Activated CD8-positive, alpha-beta memory T cell treated with anti-CD3 and anti-CD28 coated beads for 36 hours (primary cell): ENCODE results near the gene CYP26B1. TPM values are rescaled to one million over a fixed set of nuclear protein-coding genes. Genes with fewer than 3 reads are reported as not detected.
"Not testable (repeated sequence)": the region's sequence is repeated elsewhere in the genome, so short reads cannot be mapped to it uniquely, and the experiment has no call there.

Source experiments
- CTCF ChIA-PET: fragments of 350-600 bp; sonication (Branson Sonifier 250); formaldehyde crosslinking; loops from one replicate; lab custom pipeline; 2021; ENCODE audit warnings: antibody characterized with exemption; lab: Charles Lee
- POLR2A ChIA-PET: fragments of 350-600 bp; sonication (Branson Sonifier 250); formaldehyde crosslinking; loops from one replicate; lab custom pipeline; 2021; ENCODE audit warnings: antibody characterized with exemption; lab: Charles Lee
- total RNA-seq, 2 experiments: library from RNA; stranded (reverse); gene quantifications; one replicate each; pipeline ENCODE4 v1.2.3, GENCODE V29; 2021

Gene CYP26B1
- total RNA-seq, 2 experiments from 2014 or later: not detected

- CTCF ChIA-PET: no interaction called here
- POLR2A ChIA-PET: no interaction called here
Observed at GRCh38 chr2:72090781-72091482, 56.7 kb downstream of the CYP26B1 start.

GRCh38 chr2:72090271-72090720 lies 57.4 kb downstream of the CYP26B1 start:
- CTCF ChIA-PET: no interaction called here
- POLR2A ChIA-PET: no interaction called here

GRCh38 chr2:72089537-72089936 lies 58.1 kb downstream of the CYP26B1 start:
- ChIA-PET POLR2A (no interaction called here), CTCF (no interaction called here)

- ChIA-PET POLR2A (no interaction called here), CTCF (no interaction called here)
Observed at GRCh38 chr2:72089028-72089427, 58.6 kb downstream of the CYP26B1 start.

GRCh38 chr2:72086871-72087633 lies 60.6 kb downstream of the CYP26B1 start:
- POLR2A ChIA-PET, CTCF ChIA-PET: not testable (repeated sequence)

- ChIA-PET CTCF (no interaction called here), POLR2A (no interaction called here)
Observed at GRCh38 chr2:72085513-72085912, 62.1 kb downstream of the CYP26B1 start.

- CTCF ChIA-PET: no interaction called here
- POLR2A ChIA-PET: no interaction called here
Observed at GRCh38 chr2:72085036-72085435, 62.6 kb downstream of the CYP26B1 start.

GRCh38 chr2:72084584-72084976 lies 63.1 kb downstream of the CYP26B1 start:
- ChIA-PET POLR2A (no interaction called here), CTCF (no interaction called here)

- ChIA-PET CTCF (no interaction called here), POLR2A (no interaction called here)
Observed at GRCh38 chr2:72083751-72084583, 63.7 kb downstream of the CYP26B1 start.

GRCh38 chr2:72082887-72083286 lies 64.8 kb downstream of the CYP26B1 start:
- ChIA-PET POLR2A (no interaction called here), CTCF (no interaction called here)

- ChIA-PET POLR2A (no interaction called here), CTCF (no interaction called here)
Observed at GRCh38 chr2:72082021-72082601, 65.6 kb downstream of the CYP26B1 start.

- POLR2A ChIA-PET: no interaction called here
- CTCF ChIA-PET: no interaction called here
Observed at GRCh38 chr2:72081451-72081850, 66.2 kb downstream of the CYP26B1 start.

GRCh38 chr2:72080286-72081145 lies 67.1 kb downstream of the CYP26B1 start:
- CTCF ChIA-PET: no interaction called here
- POLR2A ChIA-PET: no interaction called here
